Memory B cell (primary cell): ENCODE results near the gene ECM1.

Experiments used
- ATAC-seq: fragments of 150-1000 bp; cut with Tn5 transposase; 2 replicates; pipeline ENCODE4 v1.10.0; 2021; ENCODE audit warnings: low read depth, mild to moderate bottlenecking, moderate library complexity
- DNase-seq, 2 donors: peaks; one replicate each; pipeline ENCODE4 v3.0.0; 2022; ENCODE audit warnings: low spot score in 2 of 2
- H3K27ac Mint-ChIP-seq: one replicate; pipeline ENCODE4 v1.8.0; 2022; ENCODE audit warnings: mild to moderate bottlenecking, moderate library complexity, mixed read lengths
- H3K27me3 Mint-ChIP-seq: one replicate; pipeline ENCODE4 v1.8.0; 2022; ENCODE audit warnings: mixed read lengths
- H3K36me3 Mint-ChIP-seq: one replicate; pipeline ENCODE4 v1.8.0; 2022; ENCODE audit warnings: mild to moderate bottlenecking, mixed read lengths
- H3K4me1 Mint-ChIP-seq: one replicate; pipeline ENCODE4 v1.8.0; 2022; ENCODE audit warnings: mixed read lengths
- H3K4me3 Mint-ChIP-seq: one replicate; pipeline ENCODE4 v1.8.0; 2022; ENCODE audit warnings: mild to moderate bottlenecking, moderate library complexity, mixed read lengths
- H3K9me3 Mint-ChIP-seq: one replicate; pipeline ENCODE4 v1.8.0; 2022; ENCODE audit warnings: mixed read lengths

ECM1 gene

DNA sequence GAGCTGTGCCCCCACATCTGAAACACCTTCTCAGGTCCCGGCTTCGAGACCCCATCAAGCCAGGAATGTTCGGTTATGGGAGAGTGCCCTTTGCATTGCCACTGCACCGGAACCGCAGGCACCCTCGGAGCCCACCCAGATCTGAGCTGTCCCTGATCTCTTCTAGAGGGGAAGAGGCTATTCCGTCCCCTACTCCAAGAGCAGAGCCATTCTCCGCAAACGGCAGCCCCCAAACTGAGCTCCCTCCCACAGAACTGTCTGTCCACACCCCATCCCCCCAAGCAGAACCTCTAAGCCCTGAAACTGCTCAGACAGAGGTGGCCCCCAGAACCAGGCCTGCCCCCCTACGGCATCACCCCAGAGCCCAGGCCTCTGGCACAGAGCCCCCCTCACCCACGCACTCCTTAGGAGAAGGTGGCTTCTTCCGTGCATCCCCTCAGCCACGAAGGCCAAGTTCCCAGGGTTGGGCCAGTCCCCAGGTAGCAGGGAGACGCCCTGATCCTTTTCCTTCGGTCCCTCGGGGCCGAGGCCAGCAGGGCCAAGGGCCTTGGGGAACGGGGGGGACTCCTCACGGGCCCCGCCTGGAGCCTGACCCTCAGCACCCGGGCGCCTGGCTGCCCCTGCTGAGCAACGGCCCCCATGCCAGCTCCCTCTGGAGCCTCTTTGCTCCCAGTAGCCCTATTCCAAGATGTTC, 45.6 kb downstream of the ECM1 start:
- Mint-ChIP-seq H3K4me1 (peaks cover 18% of the 10 kb centered on the region), H3K36me3 (peaks cover 1% of the 10 kb centered on the region), H3K27me3 (peaks cover 6% of the 10 kb centered on the region), H3K4me3 (no peak overlapping the region), H3K9me3 (no peaks in the 10 kb centered on the region), H3K27ac (no peak overlapping the region)
- DNase-seq (no peak), ATAC-seq (no peak)

DNA sequence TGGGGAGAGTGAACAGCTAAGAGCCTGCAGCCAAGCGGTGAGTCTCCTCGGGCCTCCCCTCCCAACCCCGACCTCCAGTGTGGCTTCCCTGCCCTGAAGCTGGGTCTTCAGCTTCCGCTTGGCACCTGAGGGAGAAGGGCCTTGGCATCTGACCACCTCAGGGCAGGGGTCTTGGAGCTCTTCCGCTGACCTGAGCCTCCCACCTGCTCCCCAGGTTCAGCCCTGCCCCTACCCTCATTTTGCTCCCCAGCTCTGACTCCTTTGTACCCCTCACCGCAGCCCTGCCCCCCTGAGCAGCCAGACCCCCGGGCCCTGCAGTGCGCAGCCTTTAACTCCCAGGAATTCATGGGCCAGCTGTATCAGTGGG, 46.2 kb downstream of the ECM1 start:
- no peaks in the 10 kb centered on the region for H3K9me3 Mint-ChIP-seq
- no peak for DNase-seq
- H3K36me3 Mint-ChIP-seq = peaks cover 1% of the 10 kb centered on the region
- peaks cover 6% of the 10 kb centered on the region for H3K27me3 Mint-ChIP-seq
- no peak overlapping the region for H3K4me3 Mint-ChIP-seq
- H3K4me1 Mint-ChIP-seq = peaks cover 18% of the 10 kb centered on the region
- ATAC-seq = no peak
- H3K27ac Mint-ChIP-seq = no peak overlapping the region

DNA sequence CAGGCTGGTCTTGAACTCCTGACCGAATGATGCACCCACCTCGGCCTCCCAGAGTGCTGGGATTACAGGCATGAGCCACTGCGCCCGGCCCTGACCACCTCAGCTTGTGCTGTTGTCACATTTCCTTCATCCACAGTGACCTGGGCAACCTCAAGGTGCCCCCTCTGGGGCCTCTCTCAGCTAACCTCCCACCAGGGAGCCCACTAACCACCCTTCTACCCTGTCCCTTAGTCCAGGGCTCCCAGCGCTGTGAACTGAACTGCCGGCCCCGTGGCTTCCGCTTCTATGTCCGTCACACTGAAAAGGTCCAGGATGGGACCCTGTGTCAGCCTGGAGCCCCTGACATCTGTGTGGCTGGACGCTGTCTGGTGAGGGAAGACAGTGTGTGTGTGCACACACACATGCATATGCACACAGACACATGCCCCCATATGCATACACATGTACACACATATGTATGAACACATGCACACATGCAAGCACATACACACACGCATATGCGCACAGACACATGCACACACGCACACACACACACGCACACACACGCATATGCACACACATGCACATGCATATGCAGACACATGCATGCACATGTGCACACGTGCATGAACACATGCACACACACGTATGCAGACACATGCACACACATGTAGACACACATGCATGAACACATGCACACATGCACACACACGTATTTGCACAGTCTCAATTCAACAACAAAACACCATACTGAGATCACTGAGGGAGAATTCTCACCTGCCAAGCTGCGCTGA, 47.5 kb downstream of the ECM1 start:
- Mint-ChIP-seq H3K27ac (no peak overlapping the region), H3K27me3 (peaks cover under 1% of the 10 kb centered on the region), H3K4me3 (no peak overlapping the region), H3K4me1 (peaks cover 17% of the 10 kb centered on the region), H3K9me3 (no peaks in the 10 kb centered on the region), H3K36me3 (peaks cover 1% of the 10 kb centered on the region)
- DNase-seq = no peak
- ATAC-seq = no peak

DNA sequence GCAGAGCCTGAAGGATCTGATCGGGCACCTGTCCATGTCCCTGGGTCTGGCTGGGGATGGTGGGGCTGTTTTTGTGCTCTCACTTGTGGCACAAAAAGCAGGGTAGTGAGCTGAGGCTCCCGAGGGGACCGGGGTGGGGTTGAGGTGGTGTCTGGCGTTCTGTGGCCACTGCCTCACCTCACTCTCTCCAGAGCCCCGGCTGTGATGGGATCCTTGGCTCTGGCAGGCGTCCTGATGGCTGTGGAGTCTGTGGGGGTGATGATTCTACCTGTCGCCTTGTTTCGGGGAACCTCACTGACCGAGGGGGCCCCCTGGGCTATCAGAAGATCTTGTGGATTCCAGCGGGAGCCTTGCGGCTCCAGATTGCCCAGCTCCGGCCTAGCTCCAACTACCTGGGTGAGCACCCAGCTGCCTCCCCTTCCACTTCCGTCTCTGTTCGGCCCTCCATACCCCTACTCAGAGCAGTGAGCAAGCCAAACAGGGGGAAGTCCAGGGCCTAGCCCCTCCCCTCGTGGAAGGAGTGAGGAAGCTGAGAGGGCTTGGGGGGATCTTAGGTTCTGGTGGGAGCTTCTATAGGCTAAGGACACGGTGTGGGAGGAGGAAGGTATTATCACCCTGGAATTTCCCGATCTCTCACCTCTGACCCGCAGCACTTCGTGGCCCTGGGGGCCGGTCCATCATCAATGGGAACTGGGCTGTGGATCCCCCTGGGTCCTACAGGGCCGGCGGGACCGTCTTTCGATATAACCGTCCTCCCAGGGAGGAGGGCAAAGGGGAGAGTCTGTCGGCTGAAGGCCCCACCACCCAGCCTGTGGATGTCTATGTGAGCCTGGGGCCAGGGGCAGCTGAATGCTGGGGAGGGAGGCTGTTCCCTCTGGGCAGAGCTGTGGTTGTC, 48.3 kb downstream of the ECM1 start:
- no peak overlapping the region for H3K27ac Mint-ChIP-seq
- no peaks in the 10 kb centered on the region for H3K9me3 Mint-ChIP-seq
- peaks cover 20% of the 10 kb centered on the region for H3K4me1 Mint-ChIP-seq
- H3K36me3 Mint-ChIP-seq = peaks cover 1% of the 10 kb centered on the region
- H3K27me3 Mint-ChIP-seq = no peaks in the 10 kb centered on the region
- H3K4me3 Mint-ChIP-seq = no peak overlapping the region
- ATAC-seq (no peak), DNase-seq (no peak)

DNA sequence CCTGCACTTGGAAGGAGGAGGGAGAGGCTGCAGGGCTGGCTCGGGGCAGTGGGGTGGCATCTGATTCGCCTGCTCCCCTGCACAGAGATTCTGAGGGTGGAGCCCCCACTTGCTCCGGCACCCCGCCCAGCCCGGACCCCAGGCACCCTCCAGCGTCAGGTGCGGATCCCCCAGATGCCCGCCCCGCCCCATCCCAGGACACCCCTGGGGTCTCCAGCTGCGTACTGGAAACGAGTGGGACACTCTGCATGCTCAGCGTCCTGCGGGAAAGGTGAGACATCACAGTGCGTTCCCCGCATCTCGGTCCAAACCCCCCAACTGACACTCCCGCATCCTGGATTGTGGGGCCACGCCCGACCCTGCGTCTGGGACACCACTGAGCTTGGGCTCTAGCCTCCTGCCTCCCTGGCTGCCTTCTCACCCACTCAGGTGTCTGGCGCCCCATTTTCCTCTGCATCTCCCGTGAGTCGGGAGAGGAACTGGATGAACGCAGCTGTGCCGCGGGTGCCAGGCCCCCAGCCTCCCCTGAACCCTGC, 49.2 kb downstream of the ECM1 start:
- Mint-ChIP-seq H3K27me3 (no peaks in the 10 kb centered on the region), H3K9me3 (no peaks in the 10 kb centered on the region), H3K36me3 (peaks cover 1% of the 10 kb centered on the region), H3K4me1 (peaks cover 16% of the 10 kb centered on the region), H3K4me3 (no peak overlapping the region), H3K27ac (no peak overlapping the region)
- ATAC-seq (no peak), DNase-seq (no peak)

DNA sequence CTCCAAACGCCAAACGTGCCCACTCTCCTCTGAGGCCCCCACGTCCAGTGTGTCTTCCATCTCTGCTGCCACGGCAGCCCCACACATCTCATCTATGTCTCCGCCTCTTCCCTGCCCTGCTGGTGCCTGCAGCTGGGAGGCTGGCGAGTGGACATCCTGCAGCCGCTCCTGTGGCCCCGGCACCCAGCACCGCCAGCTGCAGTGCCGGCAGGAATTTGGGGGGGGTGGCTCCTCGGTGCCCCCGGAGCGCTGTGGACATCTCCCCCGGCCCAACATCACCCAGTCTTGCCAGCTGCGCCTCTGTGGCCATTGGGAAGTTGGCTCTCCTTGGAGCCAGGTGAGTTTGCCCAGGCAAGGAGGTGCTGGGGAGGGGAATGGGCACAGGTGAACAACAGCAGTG, 49.9 kb downstream of the ECM1 start:
- DNase-seq (no peak), ATAC-seq (no peak)
- Mint-ChIP-seq H3K27ac (no peak overlapping the region), H3K36me3 (peaks cover 1% of the 10 kb centered on the region), H3K27me3 (no peaks in the 10 kb centered on the region), H3K9me3 (no peaks in the 10 kb centered on the region), H3K4me3 (no peak overlapping the region), H3K4me1 (peaks cover 13% of the 10 kb centered on the region)

DNA sequence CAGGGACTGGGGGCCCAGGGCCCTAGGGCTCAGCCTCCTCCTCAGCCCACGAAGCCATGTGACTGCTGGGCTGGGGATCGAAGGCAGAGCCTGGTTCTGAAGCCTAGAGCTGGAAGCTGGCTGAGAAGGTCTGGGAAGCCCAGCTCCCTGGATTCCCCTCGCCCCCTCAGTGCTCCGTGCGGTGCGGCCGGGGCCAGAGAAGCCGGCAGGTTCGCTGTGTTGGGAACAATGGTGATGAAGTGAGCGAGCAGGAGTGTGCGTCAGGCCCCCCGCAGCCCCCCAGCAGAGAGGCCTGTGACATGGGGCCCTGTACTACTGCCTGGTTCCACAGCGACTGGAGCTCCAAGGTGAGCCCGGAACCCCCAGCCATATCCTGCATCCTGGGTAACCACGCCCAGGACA, 50.4 kb downstream of the ECM1 start:
- no peak overlapping the region for H3K27ac Mint-ChIP-seq
- H3K4me1 Mint-ChIP-seq = peaks cover 17% of the 10 kb centered on the region
- ATAC-seq (no peak), DNase-seq (no peak)
- no peak overlapping the region for H3K4me3 Mint-ChIP-seq
- no peaks in the 10 kb centered on the region for H3K27me3 Mint-ChIP-seq
- peaks cover 1% of the 10 kb centered on the region for H3K36me3 Mint-ChIP-seq
- no peaks in the 10 kb centered on the region for H3K9me3 Mint-ChIP-seq

DNA sequence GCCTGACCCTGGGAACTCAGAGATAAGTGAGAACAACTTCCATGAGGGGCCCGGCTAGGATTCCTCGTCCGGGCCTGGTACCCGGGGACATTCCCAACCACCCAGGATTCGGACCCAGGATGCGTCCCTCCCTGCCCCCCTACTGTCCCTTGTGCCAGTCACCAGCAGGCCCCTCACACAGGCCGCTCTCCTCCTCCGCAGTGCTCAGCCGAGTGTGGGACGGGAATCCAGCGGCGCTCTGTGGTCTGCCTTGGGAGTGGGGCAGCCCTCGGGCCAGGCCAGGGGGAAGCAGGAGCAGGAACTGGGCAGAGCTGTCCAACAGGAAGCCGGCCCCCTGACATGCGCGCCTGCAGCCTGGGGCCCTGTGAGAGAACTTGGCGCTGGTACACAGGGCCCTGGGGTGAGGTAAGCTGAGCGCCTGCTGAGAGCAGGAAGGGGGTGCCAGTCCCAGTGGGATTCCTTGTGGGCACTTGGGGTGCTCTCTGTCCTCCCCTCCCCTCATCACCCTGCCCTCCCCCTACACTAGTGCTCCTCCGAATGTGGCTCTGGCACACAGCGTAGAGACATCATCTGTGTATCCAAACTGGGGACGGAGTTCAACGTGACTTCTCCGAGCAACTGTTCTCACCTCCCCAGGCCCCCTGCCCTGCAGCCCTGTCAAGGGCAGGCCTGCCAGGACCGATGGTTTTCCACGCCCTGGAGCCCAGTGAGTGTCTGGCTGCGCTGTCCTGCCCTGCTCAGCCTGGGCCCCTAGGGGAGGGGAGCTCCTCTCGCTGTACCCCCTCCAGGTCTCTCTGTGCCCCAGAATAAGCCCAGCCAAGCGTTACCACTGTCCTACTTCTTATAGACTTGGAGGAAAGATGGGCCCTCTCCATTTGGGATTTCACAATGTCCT, 51.1 kb downstream of the ECM1 start:
- H3K36me3 Mint-ChIP-seq = peaks cover 1% of the 10 kb centered on the region
- no peaks in the 10 kb centered on the region for H3K9me3 Mint-ChIP-seq
- no peaks in the 10 kb centered on the region for H3K27me3 Mint-ChIP-seq
- H3K27ac Mint-ChIP-seq = no peak overlapping the region
- no peak overlapping the region for H3K4me3 Mint-ChIP-seq
- ATAC-seq (no peak), DNase-seq (no peak)
- H3K4me1 Mint-ChIP-seq = peaks cover 24% of the 10 kb centered on the region

DNA sequence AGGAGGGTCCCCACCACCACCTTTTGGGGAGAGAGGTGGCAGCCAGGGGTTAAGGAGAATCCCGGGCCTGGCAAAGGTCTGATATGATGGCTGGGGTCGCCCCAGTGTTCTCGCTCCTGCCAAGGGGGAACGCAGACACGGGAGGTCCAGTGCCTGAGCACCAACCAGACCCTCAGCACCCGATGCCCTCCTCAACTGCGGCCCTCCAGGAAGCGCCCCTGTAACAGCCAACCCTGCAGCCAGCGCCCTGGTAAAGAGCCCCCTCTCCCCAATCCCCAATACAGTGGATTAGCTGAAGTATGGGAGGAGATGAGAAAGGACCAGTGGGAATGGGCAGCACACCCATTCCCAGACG, 51.7 kb downstream of the ECM1 start:
- peaks cover 26% of the 10 kb centered on the region for H3K4me1 Mint-ChIP-seq
- DNase-seq (no peak), ATAC-seq (no peak)
- peaks cover 1% of the 10 kb centered on the region for H3K36me3 Mint-ChIP-seq
- no peaks in the 10 kb centered on the region for H3K9me3 Mint-ChIP-seq
- no peaks in the 10 kb centered on the region for H3K27me3 Mint-ChIP-seq
- no peak overlapping the region for H3K27ac Mint-ChIP-seq
- no peak overlapping the region for H3K4me3 Mint-ChIP-seq

DNA sequence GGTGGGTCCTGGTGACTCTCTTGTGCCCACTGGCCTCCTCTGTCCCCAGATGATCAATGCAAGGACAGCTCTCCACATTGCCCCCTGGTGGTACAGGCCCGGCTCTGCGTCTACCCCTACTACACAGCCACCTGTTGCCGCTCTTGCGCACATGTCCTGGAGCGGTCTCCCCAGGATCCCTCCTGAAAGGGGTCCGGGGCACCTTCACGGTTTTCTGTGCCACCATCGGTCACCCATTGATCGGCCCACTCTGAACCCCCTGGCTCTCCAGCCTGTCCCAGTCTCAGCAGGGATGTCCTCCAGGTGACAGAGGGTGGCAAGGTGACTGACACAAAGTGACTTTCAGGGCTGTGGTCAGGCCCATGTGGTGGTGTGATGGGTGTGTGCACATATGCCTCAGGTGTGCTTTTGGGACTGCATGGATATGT, 52.1 kb downstream of the ECM1 start:
- peak; percentile 79 to 85 for DNase-seq
- H3K9me3 Mint-ChIP-seq = no peaks in the 10 kb centered on the region
- peaks cover 28% of the 10 kb centered on the region for H3K4me1 Mint-ChIP-seq
- ATAC-seq = no peak
- H3K27ac Mint-ChIP-seq = peak overlapping the region; percentile 100
- H3K36me3 Mint-ChIP-seq = peaks cover 1% of the 10 kb centered on the region
- peak overlapping the region; percentile 42 for H3K4me3 Mint-ChIP-seq
- H3K27me3 Mint-ChIP-seq = no peaks in the 10 kb centered on the region

DNA sequence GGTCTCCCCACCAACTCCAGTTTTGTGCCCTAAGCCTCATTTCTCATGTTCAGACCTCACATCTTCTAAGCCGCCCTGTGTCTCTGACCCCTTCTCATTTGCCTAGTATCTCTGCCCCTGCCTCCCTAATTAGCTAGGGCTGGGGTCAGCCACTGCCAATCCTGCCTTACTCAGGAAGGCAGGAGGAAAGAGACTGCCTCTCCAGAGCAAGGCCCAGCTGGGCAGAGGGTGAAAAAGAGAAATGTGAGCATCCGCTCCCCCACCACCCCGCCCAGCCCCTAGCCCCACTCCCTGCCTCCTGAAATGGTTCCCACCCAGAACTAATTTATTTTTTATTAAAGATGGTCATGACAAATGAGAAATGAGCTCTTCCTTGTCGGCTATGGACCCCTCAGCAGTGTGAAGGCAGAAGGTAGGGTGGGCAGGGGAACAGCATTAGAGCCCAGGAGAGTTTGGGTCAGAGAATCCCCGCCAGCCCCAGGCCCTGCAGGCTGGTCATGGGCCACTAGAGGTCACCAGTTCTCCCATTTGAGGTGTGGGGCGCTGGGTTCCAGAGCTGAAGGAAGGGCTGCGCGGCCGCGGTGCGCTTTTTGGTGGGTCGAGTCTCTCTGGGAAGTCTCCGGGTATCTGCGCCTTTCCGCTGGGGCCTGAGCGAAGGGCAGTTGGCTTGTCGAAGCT, 52.8 kb downstream of the ECM1 start:
- H3K36me3 Mint-ChIP-seq = peaks cover under 1% of the 10 kb centered on the region
- ATAC-seq = peak; percentile 30
- H3K4me1 Mint-ChIP-seq = peaks cover 28% of the 10 kb centered on the region
- no peaks in the 10 kb centered on the region for H3K27me3 Mint-ChIP-seq
- peak overlapping the region; percentile 96 for H3K4me3 Mint-ChIP-seq
- H3K9me3 Mint-ChIP-seq = no peaks in the 10 kb centered on the region
- H3K27ac Mint-ChIP-seq = peak overlapping the region; percentile 100
- DNase-seq = peak; percentile 82 to 87

DNA sequence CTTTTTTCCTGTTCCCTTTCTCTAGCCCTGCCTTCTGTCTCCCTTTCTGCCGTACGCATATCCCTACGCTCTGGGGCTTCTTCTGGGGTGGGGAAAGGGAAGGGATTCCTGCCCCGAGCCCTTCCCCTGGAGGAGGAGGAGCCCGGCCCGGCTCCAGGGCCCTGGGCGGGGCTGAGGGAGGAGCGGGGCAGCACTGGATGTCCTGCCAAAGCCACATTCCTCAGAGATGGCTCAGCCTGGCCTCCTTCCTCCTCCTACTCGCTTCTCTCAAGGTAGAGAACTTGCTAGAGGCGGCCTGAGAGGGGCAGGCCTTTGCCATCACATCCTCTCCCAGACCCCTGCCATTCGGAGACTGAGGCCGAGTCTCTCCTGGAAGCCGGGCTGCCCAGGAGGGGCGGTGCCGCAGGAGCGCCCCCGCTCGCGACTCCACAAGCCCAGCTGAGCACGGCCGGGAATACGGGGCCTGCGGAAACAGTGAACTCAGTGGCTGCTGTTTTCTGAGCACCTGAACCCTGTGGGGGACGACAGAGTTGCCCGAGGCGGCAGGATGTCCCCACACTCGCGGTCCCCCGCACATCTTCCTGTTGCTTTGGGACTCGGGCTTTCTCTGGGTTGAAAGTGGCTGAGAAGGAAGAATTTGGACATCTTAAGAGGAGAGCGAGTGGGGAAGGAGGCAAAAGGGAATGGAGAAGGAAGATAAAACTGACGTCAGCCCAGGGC, 53.5 kb downstream of the ECM1 start:
- Mint-ChIP-seq H3K9me3 (no peaks in the 10 kb centered on the region), H3K36me3 (no peaks in the 10 kb centered on the region), H3K4me1 (peaks cover 30% of the 10 kb centered on the region), H3K4me3 (peak overlapping the region; percentile 96), H3K27ac (peak overlapping the region; percentile 100), H3K27me3 (no peaks in the 10 kb centered on the region)
- peak; percentile 46 to 66 for DNase-seq
- peak; percentile 23 for ATAC-seq
